CD8-positive, alpha-beta memory T cell (primary cell): ENCODE data around the gene NDUFAF2. TPM values are rescaled to one million over a fixed set of nuclear protein-coding genes. Genes with fewer than 3 reads are reported as not detected.

Source experiments
- CTCF ChIA-PET: fragments of 350-600 bp; sonication (Branson Sonifier 250); formaldehyde crosslinking; loops from one replicate; lab custom pipeline; 2021; ENCODE audit warnings: antibody characterized with exemption; lab: Charles Lee
- POLR2A ChIA-PET: fragments of 350-600 bp; sonication (Branson Sonifier 250); formaldehyde crosslinking; loops from one replicate; lab custom pipeline; 2021; ENCODE audit warnings: antibody characterized with exemption; lab: Charles Lee
- DNase-seq, 5 donors: peaks; one replicate each; pipeline versions ENCODE4 v3.0.0 to v3.0.0-alpha.2; 2020 to 2022; ENCODE audit warnings: mixed read lengths in 1 of 5
- H3K27ac ChIP-seq: one replicate; pipeline ENCODE4 v1.7.0; 2013; ENCODE audit warnings: low read depth, mild to moderate bottlenecking, low read length, moderate library complexity
- H3K27me3 ChIP-seq: 2 replicates; pipeline ENCODE4 v1.7.0; 2013; ENCODE audit warnings: low read length, mild to moderate bottlenecking; ENCODE audit not compliant: insufficient read depth, poor library complexity, severe bottlenecking
- H3K36me3 ChIP-seq: 2 replicates; pipeline ENCODE4 v1.7.0; 2013; ENCODE audit warnings: mild to moderate bottlenecking, low read length, moderate library complexity; ENCODE audit not compliant: insufficient read depth
- H3K4me1 ChIP-seq: 2 replicates; pipeline ENCODE4 v1.7.0; 2013; ENCODE audit warnings: mild to moderate bottlenecking, low read length, moderate library complexity; ENCODE audit not compliant: insufficient read depth
- H3K4me3 ChIP-seq: 2 replicates; pipeline ENCODE4 v1.7.0; 2013; ENCODE audit warnings: mild to moderate bottlenecking, low read length
- H3K9me3 ChIP-seq: 2 replicates; pipeline ENCODE4 v1.7.0; 2013; ENCODE audit warnings: mild to moderate bottlenecking, low read length
- H3K27ac Mint-ChIP-seq, 8 donors: one replicate each; pipeline ENCODE4 v1.8.0; 2020 to 2021; ENCODE audit warnings: mixed read lengths in 8 of 8, mild to moderate bottlenecking in 6 of 8, inconsistent platforms in 3 of 8, moderate library complexity in 3 of 8
- H3K27me3 Mint-ChIP-seq, 2 donors: one replicate each; pipeline ENCODE4 v1.8.0; 2020 to 2021; ENCODE audit warnings: mixed read lengths in 2 of 2, mild to moderate bottlenecking in 1 of 2, moderate library complexity in 1 of 2
- H3K36me3 Mint-ChIP-seq, 3 donors: one replicate each; pipeline ENCODE4 v1.8.0; 2020 to 2021; ENCODE audit warnings: mixed read lengths in 3 of 3, inconsistent platforms in 1 of 3, mild to moderate bottlenecking in 1 of 3
- H3K4me1 Mint-ChIP-seq, 3 donors: one replicate each; pipeline ENCODE4 v1.8.0; 2020 to 2021; ENCODE audit warnings: mixed read lengths in 3 of 3, inconsistent platforms in 1 of 3, mild to moderate bottlenecking in 1 of 3
- H3K4me3 Mint-ChIP-seq, 7 donors: one replicate each; pipeline ENCODE4 v1.8.0; 2020 to 2021; ENCODE audit warnings: mixed read lengths in 7 of 7, mild to moderate bottlenecking in 6 of 7, moderate library complexity in 4 of 7, inconsistent platforms in 2 of 7
- H3K9me3 Mint-ChIP-seq, 5 donors: one replicate each; pipeline ENCODE4 v1.8.0; 2020 to 2022; ENCODE audit warnings: mixed read lengths in 5 of 5, mild to moderate bottlenecking in 3 of 5, moderate library complexity in 2 of 5, inconsistent platforms in 1 of 5
- polyA plus RNA-seq: library from polyadenylated mRNA; unstranded; fragments of 300-500 nt; fragmentation: Illumina TruSeq; gene quantifications from one replicate; pipeline ENCODE4 v1.2.3, GENCODE V29; 2021
- total RNA-seq, 2 experiments: library from RNA; stranded (reverse); gene quantifications; one replicate each; pipeline ENCODE4 v1.2.3, GENCODE V29; 2021

Gene NDUFAF2
- total and polyA plus RNA-seq, 3 experiments from 2014 or later: 37.7 to 46.8 (median 43.9) TPM

- no peak overlapping the region for H3K27ac Mint-ChIP-seq
- Histone ChIP-seq H3K27ac (no peak overlapping the region), H3K4me3 (no peak overlapping the region), H3K9me3 (no peaks in the 10 kb centered on the region), H3K27me3 (no peaks in the 10 kb centered on the region), H3K4me1 (no peaks in the 10 kb centered on the region), H3K36me3 (no peaks in the 10 kb centered on the region)
- H3K36me3 Mint-ChIP-seq: no peaks in the 10 kb centered on the region
- no peaks in the 10 kb centered on the region for H3K9me3 Mint-ChIP-seq
- H3K27me3 Mint-ChIP-seq: no peaks in the 10 kb centered on the region
- H3K4me1 Mint-ChIP-seq: no peaks in the 10 kb centered on the region
- DNase-seq: no peak
- ChIA-PET CTCF (no interaction called here), POLR2A (no interaction called here)
- H3K4me3 Mint-ChIP-seq: no peak overlapping the region
These were observed 194.3 kb downstream of the NDUFAF2 start for GRCh38 chr5:61139094-61139873.

- Mint-ChIP-seq H3K4me3 (no peak overlapping the region), H3K27ac (no peak overlapping the region), H3K9me3 (no peaks in the 10 kb centered on the region), H3K36me3 (peaks cover 0 to 3% (median 0%) of the 10 kb centered on the region in 3 donors), H3K4me1 (no peaks in the 10 kb centered on the region), H3K27me3 (no peaks in the 10 kb centered on the region)
- no peaks in the 10 kb centered on the region for H3K27me3 ChIP-seq
- H3K27ac ChIP-seq: no peak overlapping the region
- no peaks in the 10 kb centered on the region for H3K4me1 ChIP-seq
- ChIA-PET CTCF (no interaction called here), POLR2A (no interaction called here)
- H3K4me3 ChIP-seq: no peak overlapping the region
- H3K9me3 ChIP-seq: no peaks in the 10 kb centered on the region
- no peak for DNase-seq
- H3K36me3 ChIP-seq: no peaks in the 10 kb centered on the region
These were observed 194.9 kb downstream of the NDUFAF2 start for GRCh38 chr5:61139931-61140330.

GRCh38 chr5:61141801-61142200 is 196.8 kb downstream of the NDUFAF2 start:
- ChIA-PET CTCF (no interaction called here), POLR2A (no interaction called here)
- H3K4me3 ChIP-seq: no peak overlapping the region
- H3K4me3 Mint-ChIP-seq: no peak overlapping the region
- no peak overlapping the region for H3K27ac Mint-ChIP-seq
- H3K36me3 ChIP-seq: no peaks in the 10 kb centered on the region
- peaks cover 0 to 10% (median 6%) of the 10 kb centered on the region in 3 donors for H3K36me3 Mint-ChIP-seq
- no peaks in the 10 kb centered on the region for H3K9me3 ChIP-seq
- no peaks in the 10 kb centered on the region for H3K27me3 Mint-ChIP-seq
- H3K27ac ChIP-seq: no peak overlapping the region
- no peaks in the 10 kb centered on the region for H3K4me1 ChIP-seq
- H3K27me3 ChIP-seq: no peaks in the 10 kb centered on the region
- H3K9me3 Mint-ChIP-seq: peaks cover 0 to 3% (median 0%) of the 10 kb centered on the region in 5 donors
- no peak for DNase-seq
- H3K4me1 Mint-ChIP-seq: no peaks in the 10 kb centered on the region

GRCh38 chr5:61142391-61142790 is 197.4 kb downstream of the NDUFAF2 start:
- Histone ChIP-seq H3K4me3 (no peak overlapping the region), H3K4me1 (no peaks in the 10 kb centered on the region), H3K27ac (no peak overlapping the region), H3K9me3 (no peaks in the 10 kb centered on the region), H3K36me3 (no peaks in the 10 kb centered on the region), H3K27me3 (no peaks in the 10 kb centered on the region)
- ChIA-PET CTCF (no interaction called here), POLR2A (no interaction called here)
- Mint-ChIP-seq H3K27ac (no peak overlapping the region), H3K27me3 (no peaks in the 10 kb centered on the region), H3K4me1 (no peaks in the 10 kb centered on the region), H3K4me3 (no peak overlapping the region), H3K36me3 (peaks cover 0 to 12% (median 6%) of the 10 kb centered on the region in 3 donors), H3K9me3 (peaks cover 0 to 6% (median 0%) of the 10 kb centered on the region in 5 donors)
- no peak for DNase-seq

GRCh38 chr5:61142811-61143210 is 197.8 kb downstream of the NDUFAF2 start:
- Histone ChIP-seq H3K4me3 (no peak overlapping the region), H3K9me3 (no peaks in the 10 kb centered on the region), H3K36me3 (no peaks in the 10 kb centered on the region), H3K27ac (no peak overlapping the region), H3K27me3 (no peaks in the 10 kb centered on the region), H3K4me1 (no peaks in the 10 kb centered on the region)
- Mint-ChIP-seq H3K36me3 (peaks cover 0 to 13% (median 6%) of the 10 kb centered on the region in 3 donors), H3K27me3 (no peaks in the 10 kb centered on the region), H3K27ac (no peak overlapping the region), H3K9me3 (peaks cover 0 to 6% (median 0%) of the 10 kb centered on the region in 5 donors), H3K4me1 (no peaks in the 10 kb centered on the region), H3K4me3 (no peak overlapping the region)
- CTCF ChIA-PET: no interaction called here
- POLR2A ChIA-PET: no interaction called here
- DNase-seq: no peak

GRCh38 chr5:61148515-61148914 is 203.5 kb downstream of the NDUFAF2 start:
- no peaks in the 10 kb centered on the region for H3K9me3 ChIP-seq
- Mint-ChIP-seq H3K4me3 (no peak overlapping the region), H3K27ac (no peak overlapping the region), H3K27me3 (no peaks in the 10 kb centered on the region), H3K36me3 (peaks cover 3 to 24% (median 12%) of the 10 kb centered on the region in 3 donors), H3K9me3 (peaks cover 0 to 11% (median 6%) of the 10 kb centered on the region in 5 donors), H3K4me1 (no peaks in the 10 kb centered on the region)
- DNase-seq: no peak
- no peaks in the 10 kb centered on the region for H3K27me3 ChIP-seq
- no peaks in the 10 kb centered on the region for H3K4me1 ChIP-seq
- H3K27ac ChIP-seq: no peak overlapping the region
- H3K4me3 ChIP-seq: no peak overlapping the region
- CTCF ChIA-PET: no interaction called here
- H3K36me3 ChIP-seq: no peaks in the 10 kb centered on the region
- POLR2A ChIA-PET: no interaction called here

GRCh38 chr5:61151893-61152292 is 206.9 kb downstream of the NDUFAF2 start:
- Histone ChIP-seq H3K36me3 (no peaks in the 10 kb centered on the region), H3K4me3 (no peak overlapping the region), H3K9me3 (no peaks in the 10 kb centered on the region), H3K27ac (no peak overlapping the region), H3K27me3 (no peaks in the 10 kb centered on the region), H3K4me1 (no peaks in the 10 kb centered on the region)
- Mint-ChIP-seq H3K4me1 (no peaks in the 10 kb centered on the region), H3K9me3 (peaks cover 9 to 30% (median 17%) of the 10 kb centered on the region in 5 donors), H3K36me3 (peaks cover 9 to 37% (median 27%) of the 10 kb centered on the region in 3 donors), H3K27me3 (no peaks in the 10 kb centered on the region), H3K27ac (no peak overlapping the region), H3K4me3 (no peak overlapping the region)
- DNase-seq: no peak
- POLR2A ChIA-PET: no interaction called here
- CTCF ChIA-PET: no interaction called here

GRCh38 chr5:61159070-61159469 is 214.1 kb downstream of the NDUFAF2 start:
- H3K27me3 Mint-ChIP-seq: no peaks in the 10 kb centered on the region
- CTCF ChIA-PET: interaction anchor here (1.5 kb wide), 1 partner anchor 499 kb away, joined by 3 read pairs; no protein-coding TSS in a partner anchor
- Histone ChIP-seq H3K27me3 (no peaks in the 10 kb centered on the region), H3K36me3 (peaks cover 18% of the 10 kb centered on the region), H3K4me1 (peaks cover 10% of the 10 kb centered on the region), H3K4me3 (no peak overlapping the region), H3K27ac (no peak overlapping the region), H3K9me3 (no peaks in the 10 kb centered on the region)
- H3K4me1 Mint-ChIP-seq: peaks cover 39 to 58% (median 55%) of the 10 kb centered on the region in 3 donors
- POLR2A ChIA-PET: no interaction called here
- peaks cover 20 to 67% (median 49%) of the 10 kb centered on the region in 3 donors for H3K36me3 Mint-ChIP-seq
- no peak overlapping the region for H3K27ac Mint-ChIP-seq
- no peak for DNase-seq
- peak overlapping the region in 1 of 7 donors; percentile 81 for H3K4me3 Mint-ChIP-seq
- H3K9me3 Mint-ChIP-seq: peaks cover 3 to 16% (median 13%) of the 10 kb centered on the region in 5 donors
